GM12874 (cell line): Measurements from ENCODE around the gene SCYGR3.

Experiments
- TF ChIP-seq, protein P1 (sequence below): IDR thresholded peaks from 2 replicates; pipeline ENCODE4 v1.5.1; 2011; ENCODE audit warnings: low read depth, mild to moderate bottlenecking, control low read depth, low read length, moderate library complexity; ENCODE audit not compliant: insufficient read depth

SCYGR3 gene

DNA sequence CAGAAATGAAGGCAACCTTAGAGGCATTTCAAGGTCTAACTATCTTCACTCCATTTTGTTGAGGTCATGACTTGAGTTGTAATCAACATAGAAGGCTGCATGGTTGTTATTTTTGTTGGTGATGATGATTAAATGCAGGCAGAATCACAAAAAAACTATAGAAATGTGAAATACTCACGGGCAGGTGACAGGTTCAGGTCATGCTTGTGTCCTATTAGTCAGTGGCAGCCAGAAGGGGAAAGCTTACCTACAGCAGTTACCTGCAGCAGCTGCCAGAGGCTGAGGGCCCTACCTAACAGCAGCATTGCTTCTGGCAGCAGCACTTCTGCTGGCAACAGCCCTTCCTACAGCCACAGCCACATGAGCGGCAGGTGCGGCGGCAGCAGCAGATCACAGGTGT is 394 bp downstream of the SCYGR3 start:
- TF ChIP-seq, protein P1, sequence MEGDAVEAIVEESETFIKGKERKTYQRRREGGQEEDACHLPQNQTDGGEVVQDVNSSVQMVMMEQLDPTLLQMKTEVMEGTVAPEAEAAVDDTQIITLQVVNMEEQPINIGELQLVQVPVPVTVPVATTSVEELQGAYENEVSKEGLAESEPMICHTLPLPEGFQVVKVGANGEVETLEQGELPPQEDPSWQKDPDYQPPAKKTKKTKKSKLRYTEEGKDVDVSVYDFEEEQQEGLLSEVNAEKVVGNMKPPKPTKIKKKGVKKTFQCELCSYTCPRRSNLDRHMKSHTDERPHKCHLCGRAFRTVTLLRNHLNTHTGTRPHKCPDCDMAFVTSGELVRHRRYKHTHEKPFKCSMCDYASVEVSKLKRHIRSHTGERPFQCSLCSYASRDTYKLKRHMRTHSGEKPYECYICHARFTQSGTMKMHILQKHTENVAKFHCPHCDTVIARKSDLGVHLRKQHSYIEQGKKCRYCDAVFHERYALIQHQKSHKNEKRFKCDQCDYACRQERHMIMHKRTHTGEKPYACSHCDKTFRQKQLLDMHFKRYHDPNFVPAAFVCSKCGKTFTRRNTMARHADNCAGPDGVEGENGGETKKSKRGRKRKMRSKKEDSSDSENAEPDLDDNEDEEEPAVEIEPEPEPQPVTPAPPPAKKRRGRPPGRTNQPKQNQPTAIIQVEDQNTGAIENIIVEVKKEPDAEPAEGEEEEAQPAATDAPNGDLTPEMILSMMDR = no peak

GRCh38 chr2:227613272-227613660 is 1.4 kb downstream of the SCYGR3 start:
- TF ChIP-seq, protein P1 = no peak

DNA sequence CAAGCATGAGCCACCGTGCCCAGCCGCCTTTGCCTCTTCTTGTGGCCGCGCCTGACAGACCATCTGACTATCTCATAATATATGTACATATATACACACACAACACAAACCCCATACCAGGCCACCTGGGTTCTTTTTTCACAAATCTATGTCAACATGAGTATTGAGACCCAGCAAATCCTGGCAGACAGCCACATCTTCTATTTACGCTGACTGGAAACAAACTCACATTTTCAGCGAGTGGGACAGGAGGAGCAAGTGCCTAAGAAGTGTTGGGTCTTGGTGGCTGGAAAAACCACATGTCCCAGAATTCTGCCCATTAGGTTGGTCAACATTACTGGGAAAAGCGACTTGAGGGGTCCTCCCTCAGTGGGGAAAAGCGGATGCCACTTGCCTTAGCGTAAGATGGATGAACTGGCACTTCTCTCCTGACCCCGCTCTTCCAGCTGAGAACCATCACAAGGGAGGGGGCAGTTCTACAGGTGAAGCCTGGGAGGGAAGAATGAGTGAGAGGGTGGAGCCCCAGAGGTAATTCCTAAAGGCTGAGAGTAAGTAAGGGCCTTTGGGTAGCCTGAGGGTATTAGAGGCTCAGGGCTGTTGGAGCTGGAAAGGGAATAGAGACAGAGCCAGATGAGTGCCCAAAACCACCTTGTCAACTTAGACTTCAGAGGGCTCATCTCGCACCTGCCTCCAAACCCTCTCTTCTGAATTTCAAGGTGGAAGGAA is 1.9 kb downstream of the SCYGR3 start:
- TF ChIP-seq, protein P1 = no peak

DNA sequence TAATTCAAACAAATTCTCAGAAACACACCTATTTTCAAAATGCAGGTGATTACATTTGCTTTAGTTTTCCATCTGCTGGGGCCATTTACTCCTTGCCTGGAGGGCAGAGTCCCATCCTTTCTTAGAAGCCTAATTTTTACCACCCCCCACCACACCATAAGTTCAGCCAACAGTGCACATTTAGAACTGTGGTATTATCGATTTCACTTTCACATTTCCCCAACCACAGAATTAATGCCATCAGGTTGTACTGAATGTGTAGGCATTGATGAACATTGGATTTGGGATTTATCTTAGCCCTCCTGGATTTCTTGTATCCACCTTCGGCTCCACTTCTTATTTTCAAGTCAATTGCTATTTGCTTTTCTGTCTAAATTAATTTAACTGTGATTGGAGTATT is 4.5 kb downstream of the SCYGR3 start:
- TF ChIP-seq, protein P1 = no peak

- TF ChIP-seq, protein P1 = no peak
Measured at GRCh38 chr2:227608561-227609338, 5.9 kb downstream of the SCYGR3 start.

GRCh38 chr2:227607941-227608340 is 6.7 kb downstream of the SCYGR3 start:
- TF ChIP-seq, protein P1 = no peak

GRCh38 chr2:227606476-227606875 is 8.2 kb downstream of the SCYGR3 start:
- TF ChIP-seq, protein P1 = no peak
